Thoracic aorta (tissue), 2 donors: ENCODE results near the gene LYPD6B. TPM values are rescaled to one million over a fixed set of nuclear protein-coding genes. Genes with fewer than 3 reads are reported as not detected.

Source experiments
- ATAC-seq: fragments of 150-250 bp; one replicate; pipeline ENCODE4 v1.8.0; 2017; ENCODE audit warnings: low read depth; ENCODE audit not compliant: insufficient number of reproducible peaks, low FRiP score
- DNase-seq: peaks from one replicate; pipeline ENCODE4 v3.0.0-alpha.2; 2020; ENCODE audit warnings: low spot score
- H3K27ac ChIP-seq, 2 donors: fragments of 200-600 bp; sonication (generic); 1 replicate in 1 of 2; 2 replicates in 1 of 2; pipeline ENCODE4 v1.5.1; 2016; ENCODE audit warnings: mild to moderate bottlenecking in 2 of 2, moderate library complexity in 2 of 2
- H3K27me3 ChIP-seq: fragments of 200-600 bp; sonication (generic); replicated peaks from 2 replicates; pipeline ENCODE4 v1.6.0; 2016; ENCODE audit warnings: mild to moderate bottlenecking; ENCODE audit not compliant: insufficient read depth
- H3K36me3 ChIP-seq: fragments of 200-600 bp; sonication (generic); one replicate; pipeline ENCODE4 v1.5.1; 2016
- H3K4me1 ChIP-seq, 2 donors: fragments of 200-600 bp; sonication (generic); 1 replicate in 1 of 2; 2 replicates in 1 of 2; pipeline versions ENCODE4 v1.5.1 to v1.6.0; 2016; ENCODE audit warnings: low read depth in 2 of 2, mild to moderate bottlenecking in 1 of 2; ENCODE audit not compliant: control insufficient read depth in 1 of 2
- H3K4me3 ChIP-seq: fragments of 200-600 bp; sonication (generic); 2 replicates; pipeline ENCODE4 v1.5.1; 2016; ENCODE audit warnings: mild to moderate bottlenecking
- H3K9me3 ChIP-seq: fragments of 200-600 bp; sonication (generic); 2 replicates; pipeline ENCODE4 v1.5.1; 2016
- total RNA-seq, 2 donors: library from RNA; depleted of rRNA; stranded (reverse); fragments of >200 nt; gene quantifications; one replicate each; pipeline versions ENCODE4 v1.1.0 to v1.2.3, GENCODE V29; 2016
- TF ChIP-seq, protein P1 (sequence below): fragments of 200-600 bp; sonication (generic); IDR thresholded peaks from one replicate; pipeline ENCODE4 v1.5.1; 2019; ENCODE audit warnings: antibody characterized with exemption

The LYPD6B gene
- total RNA-seq, 2 donors from 2014 or later = not detected

DNA sequence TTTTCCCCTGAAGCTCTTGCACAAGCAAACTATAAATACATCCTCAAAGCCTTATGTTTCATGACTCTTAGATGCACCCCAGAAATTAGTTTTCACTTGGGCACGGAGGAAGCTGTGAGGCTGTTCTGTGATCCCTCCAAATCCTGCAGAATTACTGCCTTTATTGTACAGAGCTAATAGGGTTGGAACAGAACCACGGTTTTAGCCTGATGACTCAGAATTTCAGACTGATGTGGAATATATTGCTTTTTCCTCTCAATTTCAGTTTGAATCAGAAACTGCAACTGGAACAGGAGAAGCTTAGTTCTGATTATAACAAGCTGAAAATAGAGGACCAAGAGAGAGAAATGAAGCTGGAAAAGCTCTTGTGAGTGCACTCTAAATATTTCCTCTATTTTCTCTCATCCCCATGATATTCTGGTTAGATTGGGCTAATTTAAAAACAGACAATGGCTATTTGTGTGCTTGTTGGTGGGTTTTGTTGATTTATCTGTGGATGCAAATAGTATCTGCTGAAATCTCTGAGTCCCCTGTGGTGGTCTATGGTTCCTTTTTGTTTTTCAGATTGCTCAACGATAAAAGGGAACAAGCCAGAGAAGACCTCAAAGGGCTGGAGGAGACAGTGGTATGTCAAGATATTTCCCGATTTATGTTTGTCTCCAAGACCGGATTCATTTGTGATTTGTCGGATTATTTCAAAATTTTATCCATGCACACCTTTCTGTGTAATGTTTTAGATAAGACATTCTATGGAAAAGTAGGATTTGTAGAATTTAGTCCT is 38.2 kb upstream of the LYPD6B start:
- TF ChIP-seq, protein P1, sequence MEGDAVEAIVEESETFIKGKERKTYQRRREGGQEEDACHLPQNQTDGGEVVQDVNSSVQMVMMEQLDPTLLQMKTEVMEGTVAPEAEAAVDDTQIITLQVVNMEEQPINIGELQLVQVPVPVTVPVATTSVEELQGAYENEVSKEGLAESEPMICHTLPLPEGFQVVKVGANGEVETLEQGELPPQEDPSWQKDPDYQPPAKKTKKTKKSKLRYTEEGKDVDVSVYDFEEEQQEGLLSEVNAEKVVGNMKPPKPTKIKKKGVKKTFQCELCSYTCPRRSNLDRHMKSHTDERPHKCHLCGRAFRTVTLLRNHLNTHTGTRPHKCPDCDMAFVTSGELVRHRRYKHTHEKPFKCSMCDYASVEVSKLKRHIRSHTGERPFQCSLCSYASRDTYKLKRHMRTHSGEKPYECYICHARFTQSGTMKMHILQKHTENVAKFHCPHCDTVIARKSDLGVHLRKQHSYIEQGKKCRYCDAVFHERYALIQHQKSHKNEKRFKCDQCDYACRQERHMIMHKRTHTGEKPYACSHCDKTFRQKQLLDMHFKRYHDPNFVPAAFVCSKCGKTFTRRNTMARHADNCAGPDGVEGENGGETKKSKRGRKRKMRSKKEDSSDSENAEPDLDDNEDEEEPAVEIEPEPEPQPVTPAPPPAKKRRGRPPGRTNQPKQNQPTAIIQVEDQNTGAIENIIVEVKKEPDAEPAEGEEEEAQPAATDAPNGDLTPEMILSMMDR = no peak
- ATAC-seq (no peak), DNase-seq (no peak)
- Histone ChIP-seq H3K9me3 (no peaks in the 10 kb centered on the region), H3K4me3 (no peak overlapping the region), H3K27ac (no peak overlapping the region), H3K4me1 (no peaks in the 10 kb centered on the region), H3K27me3 (no peaks in the 10 kb centered on the region), H3K36me3 (no peaks in the 10 kb centered on the region)

DNA sequence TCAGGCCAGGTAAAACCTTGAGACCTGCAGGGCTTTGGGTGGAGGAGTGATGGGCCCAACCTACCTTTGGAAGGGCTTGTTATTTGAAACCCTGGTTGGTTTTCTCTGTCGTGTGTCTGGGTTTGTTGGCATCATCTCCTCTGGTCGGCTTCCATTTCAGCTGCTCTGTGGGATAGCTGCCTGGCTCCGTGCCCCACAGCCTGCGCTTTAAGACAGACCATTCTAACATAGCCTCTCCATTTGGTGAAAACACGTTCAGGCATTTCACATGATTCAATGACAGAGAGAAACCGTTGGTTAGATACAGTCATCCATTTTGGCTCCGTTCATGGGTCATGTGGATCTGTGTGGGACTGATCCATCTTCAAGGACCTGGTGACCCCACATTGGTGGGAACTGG is 37.0 kb upstream of the LYPD6B start:
- no peak overlapping the region for H3K27ac ChIP-seq
- TF ChIP-seq, protein P1 = no peak
- no peak for DNase-seq
- H3K36me3 ChIP-seq = no peaks in the 10 kb centered on the region
- no peak overlapping the region for H3K4me3 ChIP-seq
- H3K27me3 ChIP-seq = no peaks in the 10 kb centered on the region
- no peaks in the 10 kb centered on the region for H3K4me1 ChIP-seq
- no peak for ATAC-seq
- no peaks in the 10 kb centered on the region for H3K9me3 ChIP-seq

DNA sequence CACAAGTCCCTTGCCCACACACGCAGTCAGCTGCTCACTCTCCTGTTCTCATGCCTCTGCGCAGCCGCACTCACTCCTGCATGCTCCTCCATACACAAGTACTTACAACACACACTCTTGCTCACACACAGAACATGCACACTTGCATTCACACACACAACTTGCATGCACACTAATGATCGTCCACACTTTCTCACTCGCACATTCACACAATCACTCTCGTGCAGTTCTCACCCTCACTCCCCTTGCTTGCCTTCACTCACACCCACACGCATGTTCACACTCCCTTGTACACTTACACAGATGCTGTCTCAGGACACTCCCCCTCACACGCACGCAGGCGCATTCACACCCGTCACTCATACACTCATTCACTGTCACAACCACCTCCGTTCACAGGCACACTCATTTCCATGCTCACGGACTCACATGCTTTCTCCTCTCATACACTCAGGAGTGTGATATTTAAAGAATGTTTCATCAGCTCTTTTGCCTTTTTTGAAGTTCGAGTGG is 36.1 kb upstream of the LYPD6B start:
- H3K4me1 ChIP-seq = no peaks in the 10 kb centered on the region
- TF ChIP-seq, protein P1 = no peak
- no peaks in the 10 kb centered on the region for H3K36me3 ChIP-seq
- ATAC-seq = no peak
- no peak overlapping the region for H3K27ac ChIP-seq
- DNase-seq = no peak
- H3K4me3 ChIP-seq = no peak overlapping the region
- no peaks in the 10 kb centered on the region for H3K27me3 ChIP-seq
- H3K9me3 ChIP-seq = no peaks in the 10 kb centered on the region

DNA sequence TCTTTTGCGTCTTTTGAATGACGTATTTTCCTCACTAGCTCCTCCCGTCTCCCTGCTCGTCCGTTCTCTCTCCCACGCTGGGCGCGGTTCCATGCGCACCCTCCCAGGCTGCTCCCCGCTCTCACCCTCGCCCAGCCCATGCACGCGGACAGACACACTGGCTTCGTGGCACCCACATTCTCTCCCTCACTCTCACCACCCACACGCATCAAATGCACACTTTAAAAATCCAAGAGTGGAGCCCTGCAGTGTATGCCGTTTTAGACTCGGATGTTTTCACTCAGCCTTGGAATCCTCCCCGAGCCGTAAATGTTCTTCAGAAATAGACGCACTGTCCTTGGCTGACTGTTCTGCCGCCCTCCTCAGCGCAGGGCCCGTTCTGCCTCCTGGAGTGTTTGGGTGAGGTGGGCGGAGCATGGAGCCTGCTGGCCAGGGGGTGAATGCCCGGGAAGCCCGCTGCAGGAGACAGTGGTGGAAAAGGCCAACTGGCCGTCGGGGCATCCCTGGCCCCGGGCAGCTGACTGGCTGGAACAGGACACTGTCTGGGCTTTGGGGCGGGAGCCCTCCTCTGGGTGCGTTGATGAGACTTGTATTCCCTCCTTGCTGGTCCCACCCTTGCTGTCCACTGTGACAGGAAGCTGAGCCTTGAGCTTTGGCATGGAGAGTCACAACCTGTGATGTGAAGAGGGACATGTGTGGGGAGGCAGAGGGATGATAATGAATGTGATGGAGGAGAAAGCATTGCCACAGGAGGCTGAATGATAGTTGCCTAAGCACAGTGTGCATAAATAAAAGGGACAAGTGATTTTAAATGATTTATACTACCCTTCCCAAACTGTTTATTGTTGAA is 35.4 kb upstream of the LYPD6B start:
- no peaks in the 10 kb centered on the region for H3K9me3 ChIP-seq
- H3K27me3 ChIP-seq = no peaks in the 10 kb centered on the region
- H3K4me3 ChIP-seq = no peak overlapping the region
- TF ChIP-seq, protein P1 = no peak
- no peaks in the 10 kb centered on the region for H3K36me3 ChIP-seq
- H3K27ac ChIP-seq = no peak overlapping the region
- DNase-seq = no peak
- no peaks in the 10 kb centered on the region for H3K4me1 ChIP-seq
- no peak for ATAC-seq

DNA sequence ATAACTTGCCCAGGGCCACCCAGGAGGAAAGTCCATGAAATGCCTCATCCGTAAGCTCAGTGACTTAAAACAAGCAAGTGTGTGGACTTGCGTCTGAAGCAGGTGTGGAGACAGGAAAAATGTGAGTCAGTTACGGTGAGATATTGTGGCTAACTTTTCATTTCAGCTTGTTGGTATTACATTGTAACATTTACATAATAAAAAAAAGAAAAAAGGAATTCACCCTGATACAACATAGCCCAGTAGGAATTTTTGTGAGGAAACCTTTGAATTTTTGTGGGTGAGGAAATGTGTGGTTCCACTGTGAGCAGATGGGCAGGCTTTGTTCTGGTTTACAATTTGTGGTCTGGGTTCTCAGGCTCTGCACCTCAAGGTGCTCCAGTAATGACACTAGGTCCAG is 33.7 kb upstream of the LYPD6B start:
- ATAC-seq (no peak), DNase-seq (no peak)
- Histone ChIP-seq H3K4me1 (no peaks in the 10 kb centered on the region), H3K9me3 (no peaks in the 10 kb centered on the region), H3K36me3 (no peaks in the 10 kb centered on the region), H3K27ac (no peak overlapping the region), H3K27me3 (no peaks in the 10 kb centered on the region), H3K4me3 (no peak overlapping the region)
- TF ChIP-seq, protein P1 = no peak
